HepG2 (cell line): Measurements from ENCODE around the gene SLC12A3. TPM values are rescaled to one million over a fixed set of nuclear protein-coding genes. Genes with fewer than 3 reads are reported as not detected.

Source experiments
- ATAC-seq: fragments of 200-7000 bp; cut with Tn5 transposase; 3 replicates; pipeline ENCODE4 v1.9.1; 2020; ENCODE audit warnings: mild to moderate bottlenecking, moderate library complexity
- BruUV-seq: library from RNA; stranded (reverse); fragments of 400-500 nt; replicated peaks from 2 replicates; lab custom pipeline; 2021; lab: Mats Ljungman, UMichigan
- CTCF ChIA-PET: fragments of 300-600 bp; formaldehyde crosslinking; extraction: SDS; loops from one replicate; lab custom pipeline; 2021; ENCODE audit warnings: low total read pairs, inconsistent platforms, low intra/inter-chr PET ratio; lab: Yijun Ruan, JAX
- POLR2A ChIA-PET: fragments of 350-600 bp; sonication (Branson Sonifier 250); formaldehyde crosslinking; loops from one replicate; lab custom pipeline; 2020; ENCODE audit warnings: antibody characterized with exemption, inconsistent platforms; lab: Yijun Ruan, JAX
- DNase-seq: peaks from one replicate; pipeline ENCODE4 v3.0.0-alpha.2; 2015; ENCODE audit warnings: low spot score
- FAIRE-seq: peaks from 3 replicates; lab custom pipeline; 2011; peaks lifted over from hg19 to GRCh38; lab: Jason Lieb, UNC
- H2AFZ ChIP-seq: one replicate; pipeline ENCODE4 v1.6.1; 2011; ENCODE audit warnings: low read length, inconsistent platforms
- H3K27ac ChIP-seq: fragments of 300-600 bp; 3 replicates; pipeline ENCODE4 v1.8.0; 2011; ENCODE audit warnings: mixed run types, mild to moderate bottlenecking, mixed read lengths, low read length, inconsistent platforms; ENCODE audit not compliant: insufficient read depth; ENCODE audit errors: extremely low read length
- H3K27me3 ChIP-seq, 2 experiments: fragments of 200-600 bp in 1 of 2; 2 replicates in 1 of 2; 3 replicates in 1 of 2; pipeline versions ENCODE4 v1.6.0 to v1.8.0; 2011; ENCODE audit warnings: low read length in 2 of 2, mild to moderate bottlenecking in 2 of 2, moderate library complexity in 2 of 2, inconsistent platforms in 1 of 2; ENCODE audit not compliant: insufficient read depth in 2 of 2, control insufficient read depth in 1 of 2
- H3K36me3 ChIP-seq, 2 experiments: fragments of 200-600 bp in 1 of 2; replicated peaks in 1 of 2; 2 replicates in 1 of 2; 3 replicates in 1 of 2; pipeline versions ENCODE4 v1.5.1 to v1.8.0; 2011; ENCODE audit warnings: low read length in 2 of 2, inconsistent platforms in 1 of 2; ENCODE audit not compliant: insufficient read depth in 2 of 2, control insufficient read depth in 1 of 2
- H3K4me1 ChIP-seq: 2 replicates; pipeline ENCODE4 v1.5.1; 2012; ENCODE audit warnings: low read length, inconsistent platforms; ENCODE audit not compliant: insufficient read depth
- H3K4me2 ChIP-seq: 2 replicates; pipeline ENCODE4 v1.6.0; 2011; ENCODE audit warnings: low read depth, low read length, inconsistent platforms
- H3K4me3 ChIP-seq, 3 experiments: fragments of 200-600 bp in 1 of 3; sonication (generic), shearing (Covaris generic) in 1 of 3; replicated peaks in 1 of 3; 2 replicates each; pipeline ENCODE4 v1.5.1; 2011 to 2016; ENCODE audit warnings: low read length in 3 of 3, inconsistent platforms in 2 of 3, low read depth in 2 of 3, mild to moderate bottlenecking in 2 of 3, control low read depth in 1 of 3, mixed read lengths in 1 of 3; ENCODE audit not compliant: insufficient read depth in 1 of 3
- H3K79me2 ChIP-seq: one replicate; pipeline ENCODE4 v1.6.1; 2011; ENCODE audit warnings: low read length, inconsistent platforms; ENCODE audit not compliant: insufficient read depth
- H3K9ac ChIP-seq: 2 replicates; pipeline ENCODE4 v1.6.0; 2011; ENCODE audit warnings: mild to moderate bottlenecking, low read depth, low read length, inconsistent platforms; ENCODE audit not compliant: insufficient read depth
- H3K9me3 ChIP-seq: 2 replicates; pipeline ENCODE4 v1.5.1; 2012; ENCODE audit warnings: mild to moderate bottlenecking, low read length
- H4K20me1 ChIP-seq: 2 replicates; pipeline ENCODE4 v1.6.0; 2011; ENCODE audit warnings: inconsistent platforms, mild to moderate bottlenecking, low read length, moderate library complexity; ENCODE audit not compliant: insufficient read depth
- ASH2L ChIP-seq: fragments of 300-600, 200-600 bp; sonication (generic); IDR thresholded peaks from 2 replicates; pipeline ENCODE4 v1.7.0; 2017; ENCODE audit warnings: low read depth, mild to moderate bottlenecking, moderate library complexity, mixed read lengths, low read length; ENCODE audit not compliant: insufficient read length
- ERF ChIP-seq: IDR thresholded peaks from 2 replicates; pipeline ENCODE4 v1.6.1; 2018; ENCODE audit warnings: missing biosample characterization, missing genetic modification reagents
- SMAD9 ChIP-seq: sonication (generic); formaldehyde crosslinking; IDR thresholded peaks from 2 replicates; pipeline ENCODE4 v1.5.1; 2020; ENCODE audit warnings: mild to moderate bottlenecking, missing genetic modification reagents
- ZFP36L1 ChIP-seq: sonication (generic); formaldehyde crosslinking; IDR thresholded peaks from 2 replicates; pipeline ENCODE4 v1.8.0; 2022; ENCODE audit warnings: mild to moderate bottlenecking, missing genetic modification reagents, moderate library complexity
- ZNF382 ChIP-seq: sonication (generic); formaldehyde crosslinking; IDR thresholded peaks from 2 replicates; pipeline ENCODE4 v1.5.0; 2020; ENCODE audit warnings: missing genetic modification reagents, mild to moderate bottlenecking, borderline replicate concordance
- ZNF501 ChIP-seq: sonication (generic); formaldehyde crosslinking; IDR thresholded peaks from 2 replicates; pipeline ENCODE4 v1.5.1; 2020; ENCODE audit warnings: mild to moderate bottlenecking, moderate library complexity, missing genetic modification reagents
- WGBS: methylation state at CpG from one replicate; pipeline ENCODE4 v1.1.6; 2017; ENCODE audit warnings: low lambda C conversion rate; 5-methylcytosine and 5-hydroxymethylcytosine counted together
- in situ Hi-C: cut with HindIII; loops from 2 replicates; pipeline ENCODE4 v1.10.0; 2017; ENCODE audit warnings: low pct_unique_long_range_greater_than_20kb; ENCODE audit not compliant: extremely low pct_ligation_motif_present
- intact Hi-C: fragments of 100-400 bp; cut with micrococcal nuclease; formaldehyde crosslinking; loops from one replicate; pipeline ENCODE4 v1.10.0; 2022; ENCODE audit not compliant: unreplicated experiment
- polyA plus RNA-seq, 8 experiments: library from polyadenylated mRNA; depleted of rRNA in 3 of 8; stranded (reverse) in 7 of 8; unstranded in 1 of 8; fragments of >200 nt; fragmentation: Illumina TruSeq in 4 of 8; extraction: Trizol in 4 of 8; gene quantifications; 2 replicates each; pipeline versions ENCODE4 v1.2.1 to v1.2.3, GENCODE V29; 2011 to 2016; ENCODE audit warnings: low read depth in 4 of 8, missing spikeins in 1 of 8, mixed read lengths in 1 of 8; ENCODE audit not compliant: insufficient read depth in 1 of 8
- total RNA-seq, 5 experiments: library from RNA; depleted of rRNA; stranded (reverse); fragments of >200 nt; fragmentation: Illumina TruSeq; extraction: Trizol; gene quantifications; 2 replicates each; pipeline ENCODE4 v1.2.3, GENCODE V29; 2016; ENCODE audit warnings: low read depth in 1 of 5
- TF ChIP-seq, protein P1 (sequence below): sonication (generic); formaldehyde crosslinking; IDR thresholded peaks from 2 replicates; pipeline ENCODE4 v1.4.0; 2020; ENCODE audit warnings: mild to moderate bottlenecking, missing genetic modification reagents
- TF ChIP-seq, protein P2 (sequence below): sonication (generic); formaldehyde crosslinking; IDR thresholded peaks from 2 replicates; pipeline ENCODE4 v1.4.0; 2020; ENCODE audit warnings: missing genetic modification reagents

SLC12A3 gene
- total and polyA plus RNA-seq, 2 of the 13 experiments (the other 11 are each of a cell fraction or from before 2014, with no cell fraction given) = 6.2 TPM; not detected in 1

DNA sequence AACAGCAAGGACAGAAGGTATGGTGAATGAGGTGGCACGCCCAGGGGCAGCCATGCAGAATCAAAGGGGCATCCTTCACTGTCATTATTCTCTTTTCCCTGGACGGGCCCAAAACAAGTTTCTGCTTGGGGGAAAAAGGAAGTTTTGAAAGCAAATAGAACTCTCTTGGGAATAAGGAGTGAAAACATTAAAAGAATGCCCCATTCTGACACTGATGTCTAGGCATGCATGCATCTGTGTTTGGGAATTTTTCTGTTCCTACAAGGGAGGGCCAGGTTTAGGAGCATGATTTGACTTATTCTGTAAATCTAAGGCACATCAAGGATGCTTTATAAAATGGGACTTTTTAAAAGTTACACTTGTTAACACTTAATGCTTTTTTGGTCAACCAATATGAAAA is 34.3 kb upstream of the SLC12A3 start:
- no peak for ATAC-seq
- POLR2A ChIA-PET = no interaction called here
- no peak overlapping the region for H3K4me2 ChIP-seq
- BruUV-seq = no TSS peak
- no peaks in the 10 kb centered on the region for H4K20me1 ChIP-seq
- no peaks in the 10 kb centered on the region for H3K9me3 ChIP-seq
- CTCF ChIA-PET = no interaction called here
- DNase-seq = no peak
- no peak overlapping the region for H3K9ac ChIP-seq
- no peak overlapping the region for H2AFZ ChIP-seq
- FAIRE-seq = peak; percentile 47
- H3K4me3 ChIP-seq = no peak overlapping the region
- 79% methylated on average over 2 of the region's 2 CpGs for WGBS
- no peaks in the 10 kb centered on the region for H3K27me3 ChIP-seq
- H3K4me1 ChIP-seq = peaks cover 9% of the 10 kb centered on the region
- H3K36me3 ChIP-seq = peaks cover 16 to 73% of the 10 kb centered on the region in 2 experiments
- no peaks in the 10 kb centered on the region for H3K79me2 ChIP-seq
- H3K27ac ChIP-seq = no peak overlapping the region
- in situ Hi-C loops (no loop called here), intact Hi-C loops (no loop called here)
- TF ChIP-seq, protein P1, sequence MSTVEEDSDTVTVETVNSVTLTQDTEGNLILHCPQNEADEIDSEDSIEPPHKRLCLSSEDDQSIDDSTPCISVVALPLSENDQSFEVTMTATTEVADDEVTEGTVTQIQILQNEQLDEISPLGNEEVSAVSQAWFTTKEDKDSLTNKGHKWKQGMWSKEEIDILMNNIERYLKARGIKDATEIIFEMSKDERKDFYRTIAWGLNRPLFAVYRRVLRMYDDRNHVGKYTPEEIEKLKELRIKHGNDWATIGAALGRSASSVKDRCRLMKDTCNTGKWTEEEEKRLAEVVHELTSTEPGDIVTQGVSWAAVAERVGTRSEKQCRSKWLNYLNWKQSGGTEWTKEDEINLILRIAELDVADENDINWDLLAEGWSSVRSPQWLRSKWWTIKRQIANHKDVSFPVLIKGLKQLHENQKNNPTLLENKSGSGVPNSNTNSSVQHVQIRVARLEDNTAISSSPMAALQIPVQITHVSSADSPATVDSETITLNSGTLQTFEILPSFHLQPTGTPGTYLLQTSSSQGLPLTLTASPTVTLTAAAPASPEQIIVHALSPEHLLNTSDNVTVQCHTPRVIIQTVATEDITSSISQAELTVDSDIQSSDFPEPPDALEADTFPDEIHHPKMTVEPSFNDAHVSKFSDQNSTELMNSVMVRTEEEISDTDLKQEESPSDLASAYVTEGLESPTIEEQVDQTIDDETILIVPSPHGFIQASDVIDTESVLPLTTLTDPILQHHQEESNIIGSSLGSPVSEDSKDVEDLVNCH (CRISPR knock-in tag) = no peak
- TF ChIP-seq, protein P2, sequence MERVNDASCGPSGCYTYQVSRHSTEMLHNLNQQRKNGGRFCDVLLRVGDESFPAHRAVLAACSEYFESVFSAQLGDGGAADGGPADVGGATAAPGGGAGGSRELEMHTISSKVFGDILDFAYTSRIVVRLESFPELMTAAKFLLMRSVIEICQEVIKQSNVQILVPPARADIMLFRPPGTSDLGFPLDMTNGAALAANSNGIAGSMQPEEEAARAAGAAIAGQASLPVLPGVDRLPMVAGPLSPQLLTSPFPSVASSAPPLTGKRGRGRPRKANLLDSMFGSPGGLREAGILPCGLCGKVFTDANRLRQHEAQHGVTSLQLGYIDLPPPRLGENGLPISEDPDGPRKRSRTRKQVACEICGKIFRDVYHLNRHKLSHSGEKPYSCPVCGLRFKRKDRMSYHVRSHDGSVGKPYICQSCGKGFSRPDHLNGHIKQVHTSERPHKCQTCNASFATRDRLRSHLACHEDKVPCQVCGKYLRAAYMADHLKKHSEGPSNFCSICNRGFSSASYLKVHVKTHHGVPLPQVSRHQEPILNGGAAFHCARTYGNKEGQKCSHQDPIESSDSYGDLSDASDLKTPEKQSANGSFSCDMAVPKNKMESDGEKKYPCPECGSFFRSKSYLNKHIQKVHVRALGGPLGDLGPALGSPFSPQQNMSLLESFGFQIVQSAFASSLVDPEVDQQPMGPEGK (CRISPR knock-in tag) = no peak
- TF ChIP-seq ERF (CRISPR knock-in tag) (no peak), ASH2L (no peak), ZNF501 (CRISPR knock-in tag) (no peak), SMAD9 (CRISPR knock-in tag) (no peak), ZFP36L1 (CRISPR knock-in tag) (no peak), ZNF382 (CRISPR knock-in tag) (no peak)
